Measurements from ENCODE around the gene PRKAG2.
"Not testable (repeated sequence)": the region's sequence is repeated elsewhere in the genome, so short reads cannot be mapped to it uniquely, and the experiment has no call there.

Gene PRKAG2

DNA sequence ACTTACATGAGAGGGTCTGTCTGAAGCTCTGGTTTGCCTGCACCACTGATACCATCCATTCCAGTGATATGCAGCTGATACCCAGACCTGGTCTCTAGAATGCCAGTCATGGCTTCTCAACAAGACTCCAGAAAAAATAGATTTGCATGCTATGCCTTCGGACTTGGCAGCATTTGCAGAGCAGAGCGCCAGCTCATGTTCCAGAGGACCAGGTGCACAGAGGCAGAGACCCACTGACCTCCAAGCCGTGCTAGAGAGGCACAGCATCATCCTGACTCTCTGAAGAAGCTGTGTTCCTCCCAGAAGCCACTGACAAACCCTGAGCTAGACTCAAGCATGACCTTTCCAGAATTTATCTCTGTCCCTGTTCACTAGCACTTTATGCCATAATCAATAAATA, 6.9 kb upstream of the PRKAG2 start:
- DNase-seq, result no peak

DNA sequence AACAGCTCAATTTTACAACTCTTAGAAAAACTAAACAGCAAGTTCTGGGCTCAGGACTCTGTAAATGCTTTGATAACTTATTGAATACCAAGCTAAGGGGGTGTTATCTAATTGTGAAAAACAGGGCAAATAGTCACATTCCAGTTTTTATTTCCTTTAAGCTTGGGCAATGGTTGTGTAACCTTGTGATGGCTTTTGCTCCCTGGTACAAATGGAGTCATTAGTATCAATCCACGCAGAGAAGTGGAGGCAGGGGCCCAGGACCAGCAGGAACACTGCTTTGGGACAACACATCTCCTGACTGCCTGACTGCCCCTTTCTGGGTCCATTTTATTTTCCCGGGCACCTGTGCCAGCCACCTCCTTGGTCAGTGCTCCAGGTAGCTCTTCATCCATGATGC, 5.8 kb upstream of the PRKAG2 start:
- no peak for DNase-seq

DNA sequence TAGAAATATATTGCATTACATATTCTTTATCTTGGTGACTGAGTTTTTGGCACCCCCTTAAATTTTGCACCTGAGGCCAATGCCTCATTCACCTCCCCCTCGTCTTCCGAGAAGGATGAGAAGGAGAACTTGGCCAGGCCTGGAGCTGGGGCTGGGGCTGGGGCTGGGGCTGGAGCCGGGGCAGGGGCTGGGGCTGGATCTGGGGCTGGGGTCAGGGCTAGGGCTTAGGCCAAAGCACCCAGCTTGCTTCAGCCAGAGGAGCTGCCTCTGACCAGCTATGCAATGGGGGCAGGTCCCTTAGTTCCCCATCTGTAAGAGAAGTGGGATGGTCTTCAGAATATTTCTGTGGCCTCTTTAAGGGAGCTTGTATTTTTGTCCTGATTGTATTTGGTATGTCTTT, 3.8 kb upstream of the PRKAG2 start:
- no peak for DNase-seq

DNA sequence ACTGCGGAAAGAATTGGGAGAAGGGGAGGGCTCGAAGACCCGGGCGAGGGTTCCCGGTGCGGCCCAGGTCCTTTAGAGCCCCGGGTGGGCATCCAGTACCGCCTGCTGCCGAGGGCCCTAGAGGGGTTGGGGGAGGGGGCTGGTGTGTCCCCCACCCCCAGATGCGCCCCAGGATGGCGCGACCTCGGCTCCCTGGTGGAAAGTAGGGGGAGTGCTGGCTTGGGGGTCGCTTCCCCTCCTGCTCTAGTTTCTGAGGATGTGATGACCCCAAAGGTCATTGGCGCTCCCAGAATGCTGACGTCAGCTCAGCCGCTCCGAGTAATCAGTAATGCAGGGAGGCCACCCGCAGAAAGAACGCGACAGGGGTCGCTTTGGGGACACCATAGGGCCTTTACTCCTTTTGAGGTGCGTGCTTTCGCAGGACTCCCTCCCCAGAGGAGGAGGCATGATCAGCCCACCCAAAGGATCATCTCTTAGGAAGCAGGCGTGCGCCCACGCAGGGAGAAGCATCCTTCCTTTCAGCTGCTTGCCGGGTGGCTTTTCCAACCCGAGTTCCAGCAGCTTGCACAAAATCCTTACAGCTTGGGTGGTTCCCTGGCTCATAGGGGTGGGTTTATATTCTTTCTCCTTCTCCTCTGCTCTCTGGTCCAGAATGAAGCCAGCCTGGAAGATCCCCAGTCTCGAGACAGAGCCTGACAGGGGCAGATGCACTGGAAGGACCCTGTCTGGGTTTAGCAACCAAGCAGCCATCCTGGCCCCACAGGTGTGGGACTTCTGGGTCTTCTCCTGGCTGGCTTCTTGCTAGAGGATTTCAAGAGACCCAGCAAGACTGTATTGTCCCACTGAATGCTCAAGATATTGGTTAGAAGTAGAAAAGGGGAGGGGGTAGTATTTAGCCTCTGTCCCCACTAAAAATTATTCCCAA, 1.3 kb upstream of the PRKAG2 start:
- peak; percentile 42 for DNase-seq

DNA sequence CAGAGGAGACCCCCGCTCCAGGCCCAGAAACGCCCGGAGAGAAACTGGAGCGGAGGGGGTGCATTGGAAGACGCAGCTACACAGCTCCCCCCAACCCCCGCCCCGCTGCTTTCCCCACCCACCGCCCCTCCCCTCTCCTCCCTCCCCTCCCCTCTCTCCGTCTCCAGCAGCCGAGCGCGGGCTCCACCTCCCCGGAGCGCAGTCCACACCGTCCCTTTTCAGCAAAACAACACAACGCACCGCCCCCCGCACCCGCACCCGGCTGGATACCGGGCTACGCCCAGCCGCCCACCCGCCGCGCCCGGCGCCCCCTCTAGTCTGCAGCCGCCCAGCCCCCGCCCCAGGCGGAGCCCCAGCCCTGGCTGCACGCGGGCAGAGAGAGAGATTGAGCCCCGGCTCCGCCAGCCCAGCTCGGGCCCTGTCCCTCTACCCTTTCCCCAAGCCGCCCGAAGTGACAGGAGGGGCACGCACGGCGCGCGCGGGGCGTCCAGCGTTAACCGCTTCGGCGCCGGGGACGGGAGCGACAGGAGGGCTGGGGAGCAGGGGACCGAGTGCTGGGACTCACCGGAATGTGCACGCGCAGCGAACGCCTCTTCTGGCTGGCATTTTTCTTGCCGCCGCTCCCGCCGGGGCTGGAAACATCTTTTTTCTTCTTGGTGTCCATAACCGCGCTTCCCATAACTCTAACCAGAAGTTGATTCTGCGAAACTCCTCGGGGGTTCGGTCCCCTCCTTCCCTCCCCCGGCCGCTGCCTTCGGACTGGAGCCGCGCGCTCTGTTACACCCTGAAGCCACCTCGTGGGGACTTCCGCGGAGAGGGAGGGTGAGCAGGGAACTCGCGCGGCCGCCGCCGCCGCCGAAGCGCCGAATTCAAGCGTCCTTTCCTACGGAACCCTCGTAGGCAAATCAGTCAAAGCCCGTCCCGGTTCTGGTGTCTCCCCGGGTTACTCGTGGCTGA, 695 bp downstream of the PRKAG2 start:
- peak; percentile 72 for DNase-seq

DNA sequence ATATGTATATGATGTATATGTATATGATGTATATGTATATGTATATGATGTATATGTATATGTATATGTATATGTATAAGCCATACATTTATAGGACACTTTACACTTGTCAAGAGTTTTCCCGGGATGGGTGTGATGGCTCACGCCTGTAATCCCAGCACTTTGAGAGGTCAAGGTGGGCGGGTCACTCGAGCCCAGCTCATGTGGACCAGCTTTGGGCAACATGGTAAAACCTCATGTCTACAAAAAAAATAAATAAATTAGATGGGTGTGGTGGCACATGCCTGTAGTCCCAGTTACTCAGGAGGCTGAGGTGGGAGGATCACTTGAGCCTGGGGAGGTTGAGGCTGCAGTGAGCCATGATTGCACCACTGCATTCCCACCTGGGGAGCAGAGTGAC, 2.4 kb downstream of the PRKAG2 start:
- DNase-seq, result not testable (repeated sequence)

DNA sequence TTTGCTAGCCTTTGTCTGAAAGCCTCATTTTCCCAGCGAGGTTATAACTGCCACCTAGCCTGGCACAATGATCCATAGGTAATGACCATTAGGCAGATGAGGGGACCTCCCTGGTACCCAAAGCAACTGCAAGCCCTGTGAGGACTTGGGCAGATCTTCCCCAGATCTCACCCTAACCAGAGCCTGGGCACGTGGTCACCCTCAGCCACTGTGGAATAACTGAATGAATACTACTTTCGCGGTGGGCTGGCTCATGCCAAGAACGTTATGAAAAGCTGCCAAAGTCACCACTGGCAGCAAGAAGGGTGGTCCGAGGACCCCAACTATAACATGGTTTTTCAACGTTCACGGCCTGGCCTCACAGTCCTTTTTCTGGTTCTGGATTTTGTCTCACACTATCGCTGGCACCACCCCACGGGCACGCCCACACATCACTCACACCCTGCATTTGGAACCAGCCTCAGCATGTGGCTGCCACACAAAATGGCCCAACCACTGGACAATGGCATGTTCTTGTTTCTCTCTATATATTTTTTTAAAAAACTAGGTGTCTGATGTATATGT, 3.4 kb downstream of the PRKAG2 start:
- DNase-seq, result no peak

DNA sequence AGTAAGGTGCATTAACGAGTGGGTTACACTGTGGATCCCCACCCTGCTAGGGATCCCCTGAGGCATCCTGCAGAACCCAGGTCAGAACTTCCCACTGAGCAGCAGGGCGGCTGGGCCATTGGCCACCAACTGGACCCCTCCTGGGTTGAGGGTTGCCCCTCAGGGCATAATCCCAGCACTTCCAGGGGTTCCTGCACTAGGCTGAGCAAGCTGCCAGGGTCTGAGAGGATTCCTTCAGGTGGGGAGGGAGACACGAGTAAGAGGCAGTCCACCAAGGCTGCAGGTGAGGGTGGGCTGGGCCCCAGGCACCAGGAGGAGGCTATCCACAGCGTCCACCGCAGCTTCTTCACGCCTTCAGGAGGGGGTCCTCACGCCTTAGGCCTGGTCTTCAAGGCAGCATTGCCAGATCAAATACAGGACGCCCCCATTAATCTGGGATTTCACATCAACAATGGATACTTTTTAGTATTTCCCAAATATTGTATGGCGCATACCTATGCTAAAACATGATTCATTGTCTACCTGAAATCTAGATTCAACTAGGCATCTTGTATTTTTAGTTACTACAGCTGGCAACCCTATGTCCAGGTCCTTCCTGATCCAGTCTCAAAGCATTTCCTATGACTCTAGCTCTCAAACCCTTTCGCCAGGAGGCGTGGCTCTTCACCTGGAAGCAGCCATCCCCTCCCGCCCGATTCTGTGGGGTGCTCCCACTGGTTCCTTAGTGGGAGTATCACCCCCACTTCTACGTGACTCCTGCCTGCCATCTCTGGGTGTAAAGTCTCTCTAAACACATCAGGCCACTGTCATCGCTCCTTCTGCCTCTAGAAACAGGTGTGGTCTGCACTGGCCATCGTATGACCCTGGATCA, 4.1 kb downstream of the PRKAG2 start:
- no peak for DNase-seq

DNA sequence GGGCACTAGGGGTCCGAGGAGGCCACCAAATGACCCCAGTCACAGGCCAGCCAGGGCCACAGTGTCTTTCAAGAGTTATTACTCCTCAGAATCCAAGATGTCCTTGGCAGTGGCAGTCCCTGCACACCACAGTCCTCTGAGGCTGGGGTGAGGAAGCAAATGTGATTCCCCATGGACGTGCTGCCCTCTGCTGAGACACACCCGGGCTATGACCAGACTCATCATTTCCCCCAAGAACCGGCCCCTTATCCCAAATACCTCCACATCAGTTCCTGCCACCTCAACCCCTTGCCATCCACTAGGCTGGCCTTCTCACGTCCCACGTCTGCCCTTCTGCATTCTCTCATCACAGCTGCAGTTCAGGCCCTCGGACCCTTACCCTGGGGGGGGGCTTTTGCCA, 5.0 kb downstream of the PRKAG2 start:
- DNase-seq, result no peak

DNA sequence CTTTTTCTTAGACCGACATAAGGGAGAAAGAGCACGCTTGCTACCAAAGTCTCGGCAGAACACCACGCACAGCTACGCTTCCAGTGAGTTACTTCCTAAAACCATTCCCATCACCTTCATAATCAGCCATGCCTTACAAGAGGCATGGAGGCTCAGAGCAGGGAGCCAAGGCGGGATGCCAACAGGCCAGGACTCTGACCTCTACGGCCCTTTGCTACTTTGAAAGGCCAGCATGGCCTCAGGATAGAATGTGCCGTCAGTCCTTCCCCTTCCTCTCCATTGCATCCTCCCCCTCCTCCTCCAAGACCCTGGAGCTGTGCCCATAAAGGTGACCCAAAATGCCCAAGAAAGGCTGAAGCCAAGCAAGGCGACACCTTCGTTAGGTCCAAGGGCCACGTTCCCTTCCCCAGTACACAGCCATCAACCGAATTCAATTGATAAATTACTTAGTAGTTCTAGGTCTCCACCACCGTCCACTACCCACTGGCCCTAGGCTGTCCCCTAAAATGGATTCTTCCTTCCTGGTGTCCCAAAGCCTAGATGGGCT, 5.7 kb downstream of the PRKAG2 start:
- DNase-seq, result no peak

DNA sequence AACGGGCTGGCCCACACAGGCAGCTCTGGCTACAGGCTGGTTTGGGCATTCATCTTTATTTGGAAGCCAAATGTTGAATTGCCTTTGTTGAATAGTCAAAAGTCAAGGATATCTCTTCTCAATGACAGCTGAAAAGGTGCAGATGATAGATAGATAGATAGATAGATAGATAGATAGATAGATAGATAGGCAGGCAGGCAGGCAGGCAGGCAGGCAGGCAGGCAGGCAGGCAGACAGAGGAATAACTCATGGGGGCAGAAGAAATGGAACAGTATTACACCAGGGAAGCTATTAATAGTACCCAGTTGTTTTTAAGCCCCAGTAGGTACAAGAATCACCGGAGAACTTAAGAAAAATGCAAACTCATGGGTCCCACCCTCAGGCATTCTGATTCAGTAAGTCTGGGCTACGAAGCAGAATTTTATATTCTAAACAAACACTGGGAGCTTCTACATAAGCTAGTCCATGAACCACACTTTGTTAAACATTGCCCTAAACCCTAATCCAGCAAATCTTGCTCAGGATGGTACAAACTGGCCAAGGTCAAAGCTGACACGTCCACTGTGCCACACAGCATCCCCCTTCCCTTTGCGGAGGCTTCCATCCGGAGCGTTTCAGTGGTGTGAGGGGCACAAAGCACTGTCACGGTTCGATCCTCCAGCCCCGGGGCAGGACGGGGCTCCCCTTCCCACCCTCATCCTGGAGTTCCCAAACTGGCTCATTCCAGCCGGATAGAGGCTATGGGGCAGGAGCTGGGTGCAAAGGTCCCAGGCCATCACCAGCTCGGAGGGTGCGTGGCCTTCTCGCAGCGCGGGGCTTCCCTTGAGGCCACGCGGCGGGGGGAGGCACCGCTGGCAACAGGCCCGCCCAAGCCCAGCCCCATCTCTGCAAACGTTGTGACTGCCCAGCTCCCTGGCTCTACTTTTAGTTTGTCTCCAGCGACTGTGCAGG, 6.7 kb downstream of the PRKAG2 start:
- no peak for DNase-seq

DNA sequence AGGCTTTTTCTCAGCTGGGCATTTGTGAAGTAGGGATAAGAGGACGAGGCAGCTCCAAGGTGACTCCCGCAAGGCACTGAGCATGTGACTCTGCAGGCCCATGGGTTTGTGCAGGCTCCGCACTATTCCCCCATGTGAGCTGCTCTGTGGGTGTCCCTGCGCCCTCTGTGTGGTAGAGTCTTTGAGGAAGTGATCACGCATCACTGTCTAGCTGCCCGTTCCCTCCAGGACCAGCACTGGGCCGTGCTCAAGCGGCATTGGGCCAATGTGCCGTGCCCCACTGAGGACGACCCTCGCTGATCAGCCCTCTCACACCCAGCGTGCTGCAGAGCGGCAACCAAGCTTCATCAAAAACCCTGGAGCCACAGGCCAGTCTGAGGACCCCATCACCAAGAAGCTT, 7.5 kb downstream of the PRKAG2 start:
- no peak for DNase-seq

DNA sequence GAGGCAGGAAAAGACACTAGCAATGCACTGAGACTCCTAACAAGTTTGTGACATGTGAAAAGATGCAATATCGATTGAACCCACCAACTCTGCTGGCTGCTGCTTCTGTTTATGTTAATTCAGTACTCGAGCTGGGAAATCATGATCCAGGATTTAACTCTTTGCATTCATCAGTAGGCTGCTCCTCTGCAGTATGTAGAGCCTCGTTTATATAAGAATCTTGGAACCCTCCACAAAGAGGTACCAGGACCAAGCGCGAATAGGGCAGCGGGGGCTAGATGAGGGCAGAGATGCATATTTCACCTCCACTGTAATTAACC, 7.8 kb downstream of the PRKAG2 start:
- peak; percentile 49 for DNase-seq

DNA sequence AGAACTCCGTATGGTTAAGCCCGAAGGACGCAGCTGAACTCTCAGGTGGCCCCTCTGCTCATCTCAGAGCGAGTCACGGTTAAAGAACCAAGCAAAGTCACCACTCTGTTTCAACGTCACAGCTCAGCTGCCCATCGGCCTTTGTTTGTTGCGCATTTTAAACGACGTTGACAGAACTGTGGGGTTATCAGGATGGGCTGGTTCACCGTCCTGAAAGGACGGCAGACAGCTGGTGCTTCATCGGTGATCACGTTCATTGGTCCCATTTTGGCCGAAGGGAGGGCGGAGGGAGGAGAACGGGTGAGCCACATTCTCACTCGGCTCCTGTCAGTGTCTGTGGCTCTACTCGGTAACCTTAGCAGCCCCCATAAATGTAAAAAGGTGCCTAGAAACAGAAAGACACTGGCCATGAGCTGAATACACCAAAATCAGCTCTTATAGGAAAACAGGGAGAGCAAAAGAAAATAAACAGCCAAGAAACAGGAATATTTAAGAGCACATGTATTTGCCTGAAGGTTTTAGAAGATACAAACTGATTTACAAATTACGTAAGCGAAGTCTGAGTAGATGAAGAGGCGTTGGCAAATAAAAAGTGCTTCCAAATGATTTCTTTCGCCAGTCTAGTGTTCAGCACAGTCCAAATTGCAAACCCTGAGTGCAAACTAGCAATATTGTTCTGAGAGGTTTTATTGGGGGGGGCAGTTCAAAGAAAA, 8.4 kb downstream of the PRKAG2 start:
- peak; percentile 70 for DNase-seq

DNA sequence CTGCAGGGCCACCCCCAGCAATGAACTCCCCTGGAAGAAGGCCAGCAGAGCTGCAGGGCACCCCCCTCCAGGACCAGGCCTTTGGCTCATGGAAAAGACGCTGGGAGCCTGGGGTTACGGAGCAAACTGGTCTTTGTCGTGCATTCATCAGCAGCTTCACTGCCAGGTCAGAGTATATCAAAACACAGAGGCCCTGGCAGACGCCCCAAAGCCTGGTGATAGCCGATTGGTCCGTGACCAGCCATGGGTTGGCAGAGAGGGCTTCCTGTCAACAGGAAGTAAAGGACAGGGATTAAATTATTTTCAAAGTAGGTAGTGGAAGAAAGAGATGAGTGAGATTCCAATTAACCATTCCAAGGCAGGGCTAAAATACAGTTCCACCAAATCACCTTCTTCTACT, 9.0 kb downstream of the PRKAG2 start:
- peak; percentile 75 for DNase-seq

DNA sequence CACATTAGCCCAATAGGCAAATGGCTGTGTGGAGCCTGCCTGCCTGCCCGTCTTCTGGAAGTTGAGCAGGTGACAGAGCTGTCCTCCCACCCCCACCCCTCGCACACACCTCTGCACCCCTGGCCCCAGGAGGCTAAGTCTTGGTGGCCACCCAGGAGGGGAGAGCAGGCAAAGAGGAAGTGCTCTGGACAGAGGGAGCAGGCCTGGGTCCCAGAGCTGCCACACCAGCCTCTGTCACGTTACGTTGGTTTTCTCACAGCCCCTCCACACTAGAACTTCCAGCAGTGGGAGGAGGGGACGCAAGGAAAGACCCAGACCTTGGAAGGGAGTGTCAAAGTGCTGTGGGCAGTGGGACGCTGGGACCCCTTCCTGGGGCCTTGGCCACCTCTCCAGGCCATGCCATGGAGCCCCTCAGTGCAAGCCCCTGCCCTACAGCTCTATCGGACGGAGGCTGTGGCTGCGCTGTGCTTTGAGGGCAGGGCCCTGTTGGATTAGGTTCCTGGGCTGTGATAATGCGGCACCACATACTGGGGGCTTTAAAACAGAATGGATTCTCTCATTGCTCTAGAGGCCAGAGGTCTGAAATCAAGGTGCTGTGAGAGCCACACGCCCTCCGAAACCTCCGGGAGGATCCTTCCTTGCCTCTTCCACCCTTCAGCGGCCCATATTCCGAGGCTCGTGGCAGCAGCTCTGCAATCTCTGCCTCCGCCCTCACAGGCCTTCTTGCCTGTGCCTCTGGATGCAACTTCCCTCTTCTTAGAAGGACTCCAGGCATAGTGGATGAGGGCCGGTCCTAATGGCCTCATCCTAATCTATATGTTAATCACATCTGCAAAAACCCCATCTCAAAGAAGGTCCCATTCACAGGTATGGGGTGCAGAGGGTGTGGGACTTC, 9.9 kb downstream of the PRKAG2 start:
- no peak for DNase-seq

DNA sequence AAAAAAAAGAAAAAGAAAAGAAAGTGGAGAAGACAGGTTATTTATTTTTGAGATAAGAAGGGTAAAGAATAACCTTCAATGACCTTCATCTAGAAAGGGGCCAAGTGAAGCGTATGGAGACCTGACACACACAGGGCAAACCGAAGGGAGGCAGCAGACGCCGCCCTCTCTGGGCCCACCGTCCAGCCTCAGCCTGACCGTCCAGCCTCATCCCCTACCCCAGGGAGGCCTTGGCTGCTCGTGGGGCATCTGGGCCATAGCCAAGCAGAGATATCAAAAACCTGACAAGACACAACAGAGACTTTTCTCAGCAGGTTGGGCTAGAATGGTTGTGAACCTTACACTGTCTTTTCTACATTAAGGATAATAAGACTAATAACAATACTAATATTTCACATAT, 10.9 kb downstream of the PRKAG2 start:
- no peak for DNase-seq

DNA sequence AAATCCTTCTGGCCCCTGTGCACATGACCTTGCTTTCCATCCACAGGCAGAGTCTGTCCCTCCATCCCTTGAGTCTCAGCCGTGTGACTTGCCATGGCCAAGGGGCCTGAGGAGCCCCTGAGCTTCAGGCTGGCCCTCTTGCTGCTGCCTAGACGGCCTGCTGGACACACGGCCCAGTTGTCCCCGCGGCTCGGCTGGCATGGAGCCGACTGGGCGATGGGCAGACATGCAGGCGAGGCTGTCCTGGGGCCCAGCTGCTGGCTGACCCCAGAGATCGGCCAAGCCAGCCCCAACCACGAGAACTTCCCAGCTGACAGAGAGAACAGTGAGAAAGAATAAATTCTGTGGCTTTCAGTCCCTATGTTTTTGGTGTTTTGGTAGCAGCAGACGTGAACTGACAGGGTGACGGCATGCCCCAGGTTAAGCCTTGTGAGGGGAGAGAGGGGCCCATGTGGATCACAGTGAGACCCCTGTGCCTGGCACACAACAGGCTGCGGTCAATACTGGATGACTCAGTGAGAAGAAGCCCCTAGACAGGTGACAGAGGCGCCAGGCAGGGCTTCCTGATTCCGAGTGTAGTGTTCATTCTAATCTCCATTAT, 11.7 kb downstream of the PRKAG2 start:
- no peak for DNase-seq

DNA sequence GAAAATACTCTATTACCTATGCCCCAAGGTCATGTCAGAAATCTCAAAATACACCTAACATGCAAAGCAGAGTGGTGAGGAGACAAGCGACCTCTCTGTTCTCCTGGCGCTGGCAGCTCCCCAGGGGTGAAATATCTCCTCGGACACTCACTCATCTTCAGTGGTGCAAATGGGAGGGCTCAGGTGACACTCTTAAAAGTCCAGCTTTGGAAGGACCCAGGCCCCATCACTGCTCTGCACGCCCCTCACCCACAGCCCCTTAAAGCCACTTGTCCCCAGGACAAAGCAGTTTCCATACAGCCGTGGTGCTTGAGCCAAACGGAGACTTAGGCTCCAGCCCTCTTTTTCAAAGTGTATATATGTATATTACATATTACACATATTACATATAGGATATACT, 12.4 kb downstream of the PRKAG2 start:
- DNase-seq, result no peak
